B cell (primary cell): ENCODE measurements around the gene PAQR4. TPM values are rescaled to one million over a fixed set of nuclear protein-coding genes. Genes with fewer than 3 reads are reported as not detected.

ENCODE experiments used
- ATAC-seq: fragments of 200-7000 bp; cut with Tn5 transposase; one replicate; pipeline ENCODE4 v1.10.0; 2021; ENCODE audit warnings: low read depth, mild to moderate bottlenecking, moderate number of reproducible peaks, moderate library complexity
- CTCF ChIA-PET: fragments of 350-600 bp; sonication (Branson Sonifier 250); formaldehyde crosslinking; loops from one replicate; lab custom pipeline; 2021; ENCODE audit warnings: antibody characterized with exemption, inconsistent platforms; lab: Charles Lee
- POLR2A ChIA-PET: fragments of 350-600 bp; sonication (Branson Sonifier 250); formaldehyde crosslinking; loops from one replicate; lab custom pipeline; 2021; ENCODE audit warnings: antibody characterized with exemption; lab: Charles Lee
- DNase-seq: peaks from one replicate; pipeline ENCODE4 v3.0.0; 2013
- H2AFZ ChIP-seq: 2 replicates; pipeline ENCODE4 v1.6.1; 2012; ENCODE audit warnings: mild to moderate bottlenecking, low read depth, low read length; ENCODE audit not compliant: insufficient read depth, poor library complexity, severe bottlenecking
- H3K27ac ChIP-seq, 2 donors: 1 replicate in 1 of 2; 2 replicates in 1 of 2; pipeline ENCODE4 v1.5.1; 2012 to 2013; ENCODE audit warnings: low read length in 2 of 2, mild to moderate bottlenecking in 2 of 2, moderate library complexity in 1 of 2
- H3K27me3 ChIP-seq, 4 experiments: fragments of 200-600 bp in 1 of 4; sonication (generic) in 1 of 4; replicated peaks in 1 of 4; 1 replicate in 2 of 4; 2 replicates in 2 of 4; pipeline versions ENCODE4 v1.6.1 to v1.7.0; 2013 to 2016; ENCODE audit warnings: low read length in 3 of 4, mild to moderate bottlenecking in 2 of 4, mixed read lengths in 1 of 4, moderate library complexity in 1 of 4; ENCODE audit not compliant: insufficient read depth in 4 of 4, control insufficient read depth in 3 of 4; ENCODE audit errors: control extremely low read depth in 1 of 4
- H3K36me3 ChIP-seq, 2 experiments: replicated peaks in 1 of 2; 1 replicate in 1 of 2; 2 replicates in 1 of 2; pipeline versions ENCODE4 v1.6.1 to v1.7.1; 2013; ENCODE audit warnings: low read length in 1 of 2; ENCODE audit not compliant: insufficient read depth in 2 of 2, control insufficient read depth in 1 of 2; ENCODE audit errors: control extremely low read depth in 1 of 2, extremely low read depth in 1 of 2
- H3K4me1 ChIP-seq, 2 donors: fragments of 200-600 bp in 1 of 2; sonication (generic) in 1 of 2; 1 replicate in 1 of 2; 2 replicates in 1 of 2; pipeline versions ENCODE4 v1.5.1 to v1.6.1; 2013 to 2017; ENCODE audit warnings: low read length in 2 of 2; ENCODE audit not compliant: control insufficient read depth in 2 of 2, insufficient read depth in 2 of 2
- H3K4me2 ChIP-seq: replicated peaks from 2 replicates; pipeline ENCODE3; 2012; ENCODE audit warnings: mild to moderate bottlenecking, low read depth, low read length; ENCODE audit not compliant: poor library complexity, severe bottlenecking
- H3K4me3 ChIP-seq, 5 experiments: fragments of 200-600 bp in 1 of 5; sonication (generic) in 1 of 5; 1 replicate in 3 of 5; 2 replicates in 2 of 5; pipeline versions ENCODE4 v1.5.1 to v1.7.0; 2011 to 2016; ENCODE audit warnings: low read length in 4 of 5, mild to moderate bottlenecking in 4 of 5, low read depth in 2 of 5, control low read depth in 1 of 5, moderate library complexity in 1 of 5; ENCODE audit not compliant: insufficient read depth in 1 of 5; ENCODE audit errors: control extremely low read depth in 1 of 5, extremely low read depth in 1 of 5
- H3K79me2 ChIP-seq: fragments of 200-600 bp; sonication (generic); one replicate; pipeline ENCODE4 v1.6.0; 2016; ENCODE audit warnings: low read length; ENCODE audit not compliant: control insufficient read depth, insufficient read depth
- H3K9ac ChIP-seq: fragments of 200-600 bp; sonication (generic); 2 replicates; pipeline ENCODE4 v1.6.1; 2017; ENCODE audit warnings: mild to moderate bottlenecking, low read length, moderate library complexity
- H3K9me3 ChIP-seq, 3 donors: one replicate each; pipeline versions ENCODE4 v1.6.1 to v1.7.1; 2013; ENCODE audit warnings: low read length in 2 of 3; ENCODE audit not compliant: control insufficient read depth in 2 of 3, insufficient read depth in 1 of 3; ENCODE audit errors: control extremely low read depth in 1 of 3
- H4K20me1 ChIP-seq: 2 replicates; pipeline ENCODE4 v1.6.0; 2012; ENCODE audit warnings: mild to moderate bottlenecking, low read length; ENCODE audit not compliant: insufficient read depth, control insufficient read depth, poor library complexity, severe bottlenecking
- H3K27ac Mint-ChIP-seq: one replicate; pipeline ENCODE4 v1.8.0; 2021; ENCODE audit warnings: mixed read lengths
- H3K27me3 Mint-ChIP-seq: one replicate; pipeline ENCODE4 v1.8.0; 2021; ENCODE audit warnings: mixed read lengths
- H3K4me1 Mint-ChIP-seq: one replicate; pipeline ENCODE4 v1.8.0; 2021; ENCODE audit warnings: mixed read lengths
- H3K4me3 Mint-ChIP-seq: one replicate; pipeline ENCODE4 v1.8.0; 2021; ENCODE audit warnings: mixed read lengths
- H3K9me3 Mint-ChIP-seq: one replicate; pipeline ENCODE4 v1.8.0; 2022; ENCODE audit warnings: mixed read lengths; ENCODE audit not compliant: insufficient read depth
- CTCF ChIP-seq: fragments of 200-600 bp; IDR thresholded peaks from one replicate; pipeline ENCODE4 v1.8.0; 2022; ENCODE audit warnings: antibody characterized with exemption, mild to moderate bottlenecking
- EZH2 ChIP-seq: IDR thresholded peaks from 2 replicates; pipeline ENCODE4 v1.6.1; 2012; ENCODE audit warnings: borderline replicate concordance, low read depth, mild to moderate bottlenecking, moderate library complexity, low read length; ENCODE audit not compliant: insufficient read depth, poor library complexity, severe bottlenecking
- WGBS: methylation state at CpG from one replicate; pipeline ENCODE4 v1.1.5; 2013; ENCODE audit warnings: missing lambda C conversion rate; ENCODE audit not compliant: insufficient coverage; 5-methylcytosine and 5-hydroxymethylcytosine counted together
- intact Hi-C: fragments of 100-400 bp; cut with micrococcal nuclease; formaldehyde crosslinking; loops from one replicate; pipeline ENCODE4 v1.10.0; 2022
- polyA plus RNA-seq: library from polyadenylated mRNA; depleted of rRNA; stranded (reverse); fragments of >200 nt; gene quantifications from 2 replicates; pipeline ENCODE4 v1.2.3, GENCODE V29; 2012
- total RNA-seq, 2 donors: library from RNA; stranded (reverse); fragments of 120-200 nt in 1 of 2; gene quantifications; 1 replicate in 1 of 2; 2 replicates in 1 of 2; pipeline versions ENCODE4 v1.2.3 to v1.2.4, GENCODE V29; 2013 to 2022

Gene PAQR4
- total and polyA plus RNA-seq, 2 donors (not counting 1 experiment from before 2014, with no cell fraction given) = 2.6 to 2.8 TPM

- Histone ChIP-seq H3K4me3 (peak overlapping the region in 4 of 5 experiments; percentile 74 to 96 (median 86)), H3K36me3 (no peaks in the 10 kb centered on the region), H2AFZ (no peak overlapping the region), H3K9ac (peak overlapping the region; percentile 98), H3K79me2 (peaks cover 6% of the 10 kb centered on the region), H3K4me2 (peak overlapping the region; percentile 99), H3K27ac (no peak overlapping the region), H3K27me3 (peaks cover 0 to 8% (median 1%) of the 10 kb centered on the region in 4 experiments), H3K4me1 (peaks cover 18 to 39% of the 10 kb centered on the region in 2 donors), H4K20me1 (peaks cover 5% of the 10 kb centered on the region), H3K9me3 (no peaks in the 10 kb centered on the region)
- WGBS = 83% methylated on average over 24 of the region's 33 CpGs
- peak overlapping the region; percentile 81 for H3K4me3 Mint-ChIP-seq
- TF ChIP-seq EZH2 (no peak), CTCF (no peak)
- ChIA-PET POLR2A (interaction anchor here (0.7 to 1.5 kb wide), 3 partner anchors 11 to 154 kb away, joined by 3 to 10 read pairs (median 6); no protein-coding TSS in a partner anchor), CTCF (interaction anchor here (1.1 to 1.8 kb wide), 3 partner anchors 23 to 113 kb away, joined by 3 to 8 read pairs (median 4); no protein-coding TSS in a partner anchor)
- H3K9me3 Mint-ChIP-seq = no peaks in the 10 kb centered on the region
- DNase-seq (no peak), ATAC-seq (no peak)
- peaks cover 21% of the 10 kb centered on the region for H3K4me1 Mint-ChIP-seq
- intact Hi-C loops = loop anchor here (5.0 kb wide), 2 partner anchors 99 to 204 kb away; partner anchors contain the start of genes ELOB and FLYWCH2
- H3K27ac Mint-ChIP-seq = peak overlapping the region; percentile 71
- H3K27me3 Mint-ChIP-seq = no peaks in the 10 kb centered on the region
These were observed 12.2 kb downstream of the PAQR4 start for GRCh38 chr16:2981177-2981898.

- Histone ChIP-seq H3K4me2 (no peak overlapping the region), H4K20me1 (peaks cover 5% of the 10 kb centered on the region), H3K9me3 (no peaks in the 10 kb centered on the region), H3K27ac (no peak overlapping the region), H3K36me3 (no peaks in the 10 kb centered on the region), H3K4me3 (no peak overlapping the region), H3K27me3 (peaks cover 0 to 8% (median 1%) of the 10 kb centered on the region in 4 experiments), H3K4me1 (peaks cover 18 to 39% of the 10 kb centered on the region in 2 donors), H3K79me2 (peaks cover 6% of the 10 kb centered on the region), H2AFZ (no peak overlapping the region), H3K9ac (no peak overlapping the region)
- ChIA-PET CTCF (interaction anchor here (1.5 to 1.7 kb wide), 3 partner anchors 15 to 21 kb away, joined by 3 to 7 read pairs (median 4); no protein-coding TSS in a partner anchor), POLR2A (no interaction called here)
- 94% methylated on average over 3 of the region's 4 CpGs for WGBS
- ATAC-seq = no peak
- intact Hi-C loops = loop anchor here (5.0 kb wide), 2 partner anchors 100 to 205 kb away; partner anchors contain the start of genes ELOB and FLYWCH2
- Mint-ChIP-seq H3K27me3 (no peaks in the 10 kb centered on the region), H3K4me3 (peak overlapping the region; percentile 81), H3K9me3 (no peaks in the 10 kb centered on the region), H3K4me1 (peaks cover 21% of the 10 kb centered on the region), H3K27ac (peak overlapping the region; percentile 71)
- DNase-seq = no peak
- TF ChIP-seq EZH2 = no peak
- no peak for TF ChIP-seq CTCF
These were observed 12.7 kb downstream of the PAQR4 start for GRCh38 chr16:2981899-2982250.
